Right cardiac atrium (tissue), 5 donors: ENCODE results near the gene AMBRA1. TPM values are rescaled to one million over a fixed set of nuclear protein-coding genes. Genes with fewer than 3 reads are reported as not detected.
"Not testable (repeated sequence)": the region's sequence is repeated elsewhere in the genome, so short reads cannot be mapped to it uniquely, and the experiment has no call there.

Source experiments
- ATAC-seq, 2 donors: fragments of 200-7000 bp; cut with Tn5 transposase; one replicate each; pipeline versions ENCODE4 v1.8.0 to v1.9.1; 2020; ENCODE audit warnings: moderate library complexity in 2 of 2, mild to moderate bottlenecking in 1 of 2
- DNase-seq, 3 donors: peaks; one replicate each; pipeline ENCODE4 v3.0.0-alpha.2; 2020
- H3K27ac ChIP-seq: one replicate; pipeline ENCODE4 v1.5.1; 2013; ENCODE audit warnings: mild to moderate bottlenecking, low read length, control low read depth, moderate library complexity
- H3K27me3 ChIP-seq: one replicate; pipeline ENCODE4 v1.6.1; 2013; ENCODE audit not compliant: control insufficient read depth, insufficient read depth
- H3K4me1 ChIP-seq: one replicate; pipeline ENCODE4 v1.6.1; 2013; ENCODE audit warnings: low read length; ENCODE audit not compliant: control insufficient read depth, insufficient read depth
- H3K4me3 ChIP-seq: one replicate; pipeline ENCODE4 v1.5.1; 2013; ENCODE audit warnings: low read length, control low read depth
- H3K9me3 ChIP-seq: one replicate; pipeline ENCODE4 v1.6.1; 2013; ENCODE audit warnings: low read length; ENCODE audit not compliant: control insufficient read depth
- WGBS: extraction: QIAGEN DNeasy Blood & Tissue Kit; methylation state at CpG from one replicate; pipeline ENCODE4 v1.1.7; 2013; 5-methylcytosine and 5-hydroxymethylcytosine counted together
- intact Hi-C, 4 donors: fragments of 100-400 bp; cut with DNase I; formaldehyde crosslinking; loops; one replicate each; pipeline versions ENCODE4 v1.11.0 to v1.14.0; 2022 to 2023
- polyA plus RNA-seq: library from polyadenylated mRNA; stranded (reverse); fragments of 200-250 nt; gene quantifications from one replicate; pipeline ENCODE4 v1.2.3, GENCODE V29; 2013
- total RNA-seq, 4 donors: library from RNA; stranded (reverse); fragmentation: NEBNext Ultra II Directional; extraction: Animal tissue kit (Norgen Biotek cat#: 25700); gene quantifications; one replicate each; pipeline ENCODE4 v1.2.1, GENCODE V29; 2021
- donor health status: healthy with polysubstance abuse.
- donor health status: DM: no; HTN: yes; CAD: no.
- donor health status: DM: no; HTN: no; CAD: no.
- donor health status: DM: no; HTN: yes; CAD: no; lungs with severe emphysema.
- donor health status: DM: yes; HTN: yes; CAD: no.

The AMBRA1 gene
- total and polyA plus RNA-seq, 5 donors: 8.1 to 23.6 (median 19.5) TPM

GRCh38 chr11:46378811-46379481 is 214.9 kb downstream of the AMBRA1 start:
- DNase-seq: peak in 2 of 3 donors; percentile 62 to 63
- ATAC-seq: no peak
- Histone ChIP-seq H3K4me1 (no peaks in the 10 kb centered on the region), H3K27ac (no peak overlapping the region), H3K4me3 (no peak overlapping the region), H3K27me3 (no peaks in the 10 kb centered on the region), H3K9me3 (no peaks in the 10 kb centered on the region)
- WGBS: 66% methylated on average over 20 of the region's 20 CpGs
- intact Hi-C loops: no loop called here

GRCh38 chr11:46378296-46378695 is 215.5 kb downstream of the AMBRA1 start:
- Histone ChIP-seq H3K9me3 (no peaks in the 10 kb centered on the region), H3K4me1 (no peaks in the 10 kb centered on the region), H3K27ac (no peak overlapping the region), H3K4me3 (no peak overlapping the region), H3K27me3 (no peaks in the 10 kb centered on the region)
- ATAC-seq (no peak), DNase-seq (peak in 2 of 3 donors; percentile 37 to 52)
- intact Hi-C loops: no loop called here
- WGBS: 89% methylated on average over 10 of the region's 10 CpGs

GRCh38 chr11:46377831-46378230 is 216.0 kb downstream of the AMBRA1 start:
- H3K9me3 ChIP-seq: no peaks in the 10 kb centered on the region
- intact Hi-C loops: no loop called here
- H3K4me3 ChIP-seq: no peak overlapping the region
- H3K27ac ChIP-seq: no peak overlapping the region
- ATAC-seq (no peak), DNase-seq (no peak)
- no peaks in the 10 kb centered on the region for H3K4me1 ChIP-seq
- WGBS: 89% methylated on average over 5 of the region's 5 CpGs
- no peaks in the 10 kb centered on the region for H3K27me3 ChIP-seq

GRCh38 chr11:46377290-46377689 is 216.5 kb downstream of the AMBRA1 start:
- 94% methylated on average over 11 of the region's 11 CpGs for whole genome bisulfite sequencing
- no peak overlapping the region for H3K27ac ChIP-seq
- H3K9me3 ChIP-seq: no peaks in the 10 kb centered on the region
- peak in 1 of 3 donors; percentile 35 for DNase-seq
- no peak overlapping the region for H3K4me3 ChIP-seq
- no peaks in the 10 kb centered on the region for H3K27me3 ChIP-seq
- ATAC-seq: no peak
- intact Hi-C loops: no loop called here
- H3K4me1 ChIP-seq: no peaks in the 10 kb centered on the region

- H3K27me3 ChIP-seq: no peaks in the 10 kb centered on the region
- WGBS: 88% methylated on average over 19 of the region's 19 CpGs
- ATAC-seq: no peak
These were observed 217.4 kb downstream of the AMBRA1 start for GRCh38 chr11:46376258-46377050.

GRCh38 chr11:46375392-46376101 is 218.3 kb downstream of the AMBRA1 start:
- DNase-seq (peak in 2 of 3 donors; percentile 54 to 61), ATAC-seq (no peak)
- intact Hi-C loops: no loop called here
- 95% methylated on average over 38 of the region's 38 CpGs for WGBS
- Histone ChIP-seq H3K4me1 (no peaks in the 10 kb centered on the region), H3K9me3 (no peaks in the 10 kb centered on the region), H3K27me3 (no peaks in the 10 kb centered on the region), H3K4me3 (no peak overlapping the region), H3K27ac (no peak overlapping the region)

More at GRCh38 chr11:46376258-46377050, 217.4 kb downstream of the AMBRA1 start:
- DNase-seq: peak in 2 of 3 donors; percentile 48 to 49
- Histone ChIP-seq H3K9me3 (no peaks in the 10 kb centered on the region), H3K4me3 (no peak overlapping the region), H3K27ac (no peak overlapping the region), H3K4me1 (no peaks in the 10 kb centered on the region)
- intact Hi-C loops: no loop called here

- WGBS: 91% methylated on average over 15 of the region's 15 CpGs
- H3K27me3 ChIP-seq: no peaks in the 10 kb centered on the region
- peak in 1 of 3 donors; percentile 56 for DNase-seq
These were observed 219.0 kb downstream of the AMBRA1 start for GRCh38 chr11:46374815-46375214.

GRCh38 chr11:46373787-46374740 is 219.8 kb downstream of the AMBRA1 start:
- 85% methylated on average over 30 of the region's 30 CpGs for WGBS
- intact Hi-C loops: no loop called here
- Histone ChIP-seq H3K27ac (no peak overlapping the region), H3K4me1 (no peaks in the 10 kb centered on the region), H3K9me3 (no peaks in the 10 kb centered on the region), H3K4me3 (no peak overlapping the region), H3K27me3 (no peaks in the 10 kb centered on the region)
- ATAC-seq (no peak), DNase-seq (peak in 2 of 3 donors; percentile 47 to 56)

More at GRCh38 chr11:46374815-46375214, 219.0 kb downstream of the AMBRA1 start:
- no peak overlapping the region for H3K27ac ChIP-seq
- no peaks in the 10 kb centered on the region for H3K9me3 ChIP-seq
- no peaks in the 10 kb centered on the region for H3K4me1 ChIP-seq
- intact Hi-C loops: no loop called here
- no peak for ATAC-seq
- H3K4me3 ChIP-seq: no peak overlapping the region

GRCh38 chr11:46372501-46372900 is 221.3 kb downstream of the AMBRA1 start:
- H3K4me1 ChIP-seq, DNase-seq, intact Hi-C loops, H3K27me3 ChIP-seq, H3K9me3 ChIP-seq, H3K27ac ChIP-seq, ATAC-seq, H3K4me3 ChIP-seq: not testable (repeated sequence)
- WGBS: 94% methylated on average over 15 of the region's 15 CpGs

GRCh38 chr11:46372086-46372485 is 221.7 kb downstream of the AMBRA1 start:
- no peaks in the 10 kb centered on the region for H3K9me3 ChIP-seq
- intact Hi-C loops: no loop called here
- no peaks in the 10 kb centered on the region for H3K4me1 ChIP-seq
- no peaks in the 10 kb centered on the region for H3K27me3 ChIP-seq
- DNase-seq (no peak), ATAC-seq (no peak)
- H3K4me3 ChIP-seq: no peak overlapping the region
- 73% methylated on average over 10 of the region's 10 CpGs for WGBS
- no peak overlapping the region for H3K27ac ChIP-seq
